HG02678 (cell line): ENCODE results near the gene IQCK.

Experiments used
- ATAC-seq: cut with Tn5 transposase; IDR thresholded peaks from one replicate; pipeline ENCODE4 v1.9.1; 2021; ENCODE audit warnings: mild to moderate bottlenecking, moderate library complexity; ENCODE audit not compliant: unreplicated experiment

The IQCK gene

DNA sequence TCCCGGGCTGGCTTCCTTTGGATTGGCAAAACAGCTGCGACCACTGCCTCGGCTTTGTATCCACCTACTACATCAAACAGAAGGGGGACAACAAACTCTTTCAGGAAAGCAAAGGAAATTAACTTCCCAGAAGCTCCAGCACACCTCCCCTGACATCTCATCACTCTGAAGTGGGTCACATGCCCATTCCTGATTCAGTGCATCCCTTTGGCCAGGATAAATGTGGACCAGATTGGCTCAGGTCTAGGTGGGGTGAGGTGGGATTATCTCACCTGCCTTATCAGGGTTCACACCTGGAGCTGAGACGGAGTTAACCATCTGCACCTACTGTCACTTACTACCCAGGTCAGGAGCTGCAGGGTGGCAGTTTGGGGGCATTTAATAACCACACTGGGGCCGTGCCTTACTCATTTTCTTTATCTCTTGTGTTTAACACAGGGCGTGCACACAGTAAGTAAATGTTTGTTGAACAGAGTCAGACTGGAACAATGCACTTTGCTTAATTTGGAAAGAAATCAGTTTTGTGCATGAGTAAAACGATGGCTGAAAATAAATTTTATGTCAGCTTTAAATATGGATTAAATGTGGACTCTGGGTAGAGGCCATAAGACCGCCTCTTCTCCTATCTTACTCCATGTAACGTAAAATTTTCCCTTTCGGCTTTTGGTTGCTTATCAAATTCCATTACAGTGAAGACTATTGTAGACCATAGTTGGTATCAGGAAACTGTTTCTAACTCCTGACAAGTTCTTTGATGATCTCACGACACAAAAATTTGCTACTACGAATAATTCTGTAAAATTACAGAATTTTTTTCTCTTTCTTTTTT, 36.0 kb downstream of the IQCK start:
- no peak for ATAC-seq

DNA sequence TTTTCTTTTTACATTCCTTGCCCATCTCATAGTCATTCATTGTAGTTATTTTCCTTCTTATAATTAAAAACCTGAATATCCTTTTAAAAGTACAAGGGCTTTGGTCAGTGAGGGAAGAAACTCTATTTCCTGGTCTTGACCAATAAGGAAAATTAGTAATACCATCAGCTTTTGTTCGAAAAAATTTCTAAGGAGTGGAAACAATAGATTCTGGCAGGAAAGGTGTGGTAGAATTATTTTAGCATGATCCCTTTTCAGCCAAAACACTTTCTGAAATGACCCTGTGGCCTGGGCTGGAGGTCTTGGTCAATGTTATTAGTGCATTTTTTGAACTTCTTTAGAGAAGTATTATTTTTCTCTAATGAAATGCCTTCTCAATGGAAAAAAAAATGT, 36.6 kb downstream of the IQCK start:
- ATAC-seq: no peak

DNA sequence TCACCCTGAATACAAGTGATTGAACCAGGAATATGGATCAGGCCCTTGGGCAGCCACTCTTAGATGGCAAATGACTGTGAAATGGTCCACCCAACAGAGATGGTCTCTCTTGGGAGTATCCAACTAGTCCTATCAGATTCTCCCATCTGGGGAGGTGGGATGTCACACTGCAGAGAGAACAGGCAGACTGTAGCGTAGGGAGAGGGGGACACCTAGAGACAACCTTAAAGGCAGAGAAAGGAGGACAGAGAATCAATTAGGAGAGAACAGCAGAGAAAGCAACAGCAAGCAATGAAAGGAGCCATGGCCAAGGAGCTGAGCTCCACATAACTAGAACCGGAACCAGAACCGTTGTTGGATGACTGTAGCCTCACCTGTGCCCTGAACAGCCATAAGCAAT, 37.2 kb downstream of the IQCK start:
- no peak for ATAC-seq

DNA sequence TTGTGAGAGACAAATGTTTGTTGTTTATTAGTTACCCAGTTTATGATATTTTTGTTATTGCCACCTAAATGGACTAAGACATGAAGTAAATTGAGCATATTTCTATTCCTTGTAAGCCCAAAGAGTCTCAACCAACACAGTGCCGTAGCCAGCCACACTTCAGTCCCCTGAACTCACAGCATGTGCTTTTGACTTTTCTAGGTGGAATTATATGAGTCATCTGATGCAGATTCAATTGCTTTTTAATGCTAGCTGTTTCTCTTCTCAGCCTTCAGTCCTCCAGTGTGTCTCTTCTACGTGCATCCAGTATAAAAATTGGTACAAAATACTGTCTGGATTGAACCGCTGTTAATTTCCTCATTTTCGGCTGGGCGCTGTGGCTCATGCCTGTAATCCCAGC, 39.0 kb downstream of the IQCK start:
- no peak for ATAC-seq

DNA sequence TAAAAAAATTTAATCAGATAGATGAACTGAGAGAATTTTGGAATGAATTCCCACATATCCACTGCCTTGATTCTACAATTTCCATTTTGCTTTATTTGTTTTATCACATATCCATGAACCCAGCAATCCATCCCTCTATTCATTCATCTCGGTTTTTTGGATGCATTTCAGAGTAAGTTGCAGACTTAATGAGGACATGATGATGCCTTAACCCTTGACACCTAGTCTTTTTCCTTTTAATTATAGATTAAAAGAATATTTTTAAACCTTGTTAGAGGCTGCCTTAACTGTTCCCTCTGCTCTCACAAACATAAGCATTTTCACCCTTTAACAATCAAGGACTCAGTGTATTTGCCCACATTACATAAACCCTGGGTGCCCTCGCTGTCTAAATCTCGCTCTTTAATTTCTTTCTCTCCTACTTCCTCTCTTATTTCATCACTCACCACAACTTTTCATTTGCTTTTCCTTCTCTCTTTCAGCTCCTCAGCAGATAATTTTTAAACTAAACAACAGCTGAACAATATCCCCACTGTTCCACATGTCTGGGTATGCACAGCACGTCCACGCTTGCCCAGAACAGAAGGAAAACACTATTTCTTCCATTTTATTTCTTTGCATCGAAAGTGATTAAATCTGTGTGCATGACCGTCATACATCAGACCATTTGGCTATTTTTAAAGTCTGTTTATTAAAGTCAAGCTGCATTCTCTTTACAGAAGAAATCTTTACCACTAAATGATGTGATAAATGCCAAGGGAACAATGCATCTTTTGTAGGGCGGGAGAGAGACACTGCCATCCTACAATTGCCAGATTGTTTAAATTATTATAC, 39.9 kb downstream of the IQCK start:
- no peak for ATAC-seq

DNA sequence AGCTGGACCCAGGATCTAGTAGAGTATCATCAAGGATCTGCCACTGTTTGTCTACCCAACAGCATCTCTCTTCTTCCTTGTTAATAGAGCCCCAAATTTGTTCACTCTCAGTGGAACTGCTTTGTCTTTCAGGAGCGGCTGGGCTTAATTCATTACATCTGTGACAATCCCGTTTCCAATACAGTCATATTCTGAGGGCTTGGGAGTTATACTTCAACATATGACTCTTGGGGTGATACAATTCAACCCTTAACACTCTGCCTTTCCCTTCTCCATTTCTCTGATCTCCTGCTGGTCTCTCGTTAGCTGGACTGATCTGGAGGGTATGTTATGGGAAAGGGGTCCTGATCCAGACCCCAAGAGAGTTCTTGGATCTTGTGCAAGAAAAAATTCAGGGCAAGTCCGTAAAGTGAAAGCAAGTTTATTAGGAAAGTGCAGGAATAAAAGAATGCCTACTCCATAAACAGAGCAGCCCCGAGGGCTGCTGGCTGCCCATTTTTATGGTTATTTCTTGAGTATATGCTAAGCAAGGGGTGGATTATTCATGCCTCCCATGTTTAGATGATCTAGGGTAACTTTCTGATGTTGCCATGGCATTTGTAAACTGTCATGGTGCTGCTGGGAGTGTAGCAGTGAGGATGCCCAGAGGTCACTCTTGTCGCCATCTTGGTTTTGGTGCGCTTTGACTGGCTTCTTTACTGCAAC, 42.4 kb downstream of the IQCK start:
- ATAC-seq: no peak

DNA sequence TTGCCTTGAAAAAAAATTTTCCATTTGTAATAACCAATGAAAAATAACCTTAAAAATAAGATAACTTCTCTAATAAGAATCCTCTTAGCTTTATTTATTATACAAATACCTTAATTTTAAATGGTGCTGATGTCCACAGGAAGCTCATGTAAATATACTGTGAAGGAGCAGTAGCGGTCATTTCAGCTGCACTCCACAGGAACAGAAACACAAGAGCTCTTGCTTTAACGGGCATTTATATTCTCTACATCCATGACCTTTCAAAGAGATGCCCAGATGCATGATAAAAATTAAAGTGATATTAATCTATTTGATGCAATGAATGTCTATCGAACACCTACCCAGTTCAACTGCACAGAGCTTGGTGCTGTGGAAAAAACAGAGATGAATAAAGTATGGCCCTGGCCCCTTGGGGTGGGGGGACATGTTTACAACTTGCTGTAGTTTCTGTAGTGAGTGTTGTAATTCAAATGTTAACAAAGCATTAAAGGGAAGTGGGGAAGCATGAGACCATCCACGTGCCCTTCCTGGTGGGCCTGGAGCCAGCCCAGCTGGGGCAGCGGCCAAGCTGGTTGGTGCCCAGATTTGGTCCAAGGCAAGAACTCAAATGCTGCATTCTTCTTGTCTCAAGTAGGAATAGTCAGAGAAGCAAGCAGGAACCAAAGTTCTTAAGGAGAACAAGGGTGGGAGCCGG, 47.9 kb downstream of the IQCK start:
- ATAC-seq: no peak

DNA sequence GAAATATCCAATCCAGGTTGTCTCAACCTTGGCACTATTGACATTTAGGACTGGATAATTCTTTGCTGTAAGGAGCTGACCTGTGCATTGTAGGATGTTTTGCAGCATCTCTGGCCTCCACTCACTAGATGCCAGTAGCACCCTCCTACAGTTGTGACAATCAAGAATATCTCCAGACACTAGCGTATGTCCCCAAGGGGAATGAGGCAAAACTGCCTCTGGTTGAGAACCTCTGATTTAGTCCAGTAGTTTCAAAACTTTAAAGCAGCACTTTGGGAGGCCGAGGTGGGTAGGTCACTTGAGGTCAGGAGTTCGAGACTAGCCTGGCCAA, 48.4 kb downstream of the IQCK start:
- ATAC-seq: no peak

DNA sequence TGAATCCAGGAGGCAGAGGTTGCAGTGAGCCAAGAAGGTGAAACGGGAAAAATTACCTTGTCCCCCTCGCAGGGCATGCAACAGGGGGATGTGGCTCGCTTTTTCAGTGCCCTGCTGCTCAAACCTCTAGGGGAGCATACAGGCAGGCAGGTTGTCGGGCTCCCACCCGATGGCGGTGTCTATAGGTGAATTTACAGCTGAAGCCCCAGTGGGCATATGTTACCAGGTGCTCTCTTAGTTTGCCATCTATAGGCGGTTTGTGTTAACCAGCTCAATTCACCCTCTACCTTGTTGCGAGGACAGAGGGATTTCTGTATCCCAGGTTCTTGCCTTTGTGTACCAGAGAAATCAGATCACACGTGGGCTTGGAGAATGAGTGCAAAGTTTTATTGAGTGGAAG, 48.9 kb downstream of the IQCK start:
- ATAC-seq: no peak

DNA sequence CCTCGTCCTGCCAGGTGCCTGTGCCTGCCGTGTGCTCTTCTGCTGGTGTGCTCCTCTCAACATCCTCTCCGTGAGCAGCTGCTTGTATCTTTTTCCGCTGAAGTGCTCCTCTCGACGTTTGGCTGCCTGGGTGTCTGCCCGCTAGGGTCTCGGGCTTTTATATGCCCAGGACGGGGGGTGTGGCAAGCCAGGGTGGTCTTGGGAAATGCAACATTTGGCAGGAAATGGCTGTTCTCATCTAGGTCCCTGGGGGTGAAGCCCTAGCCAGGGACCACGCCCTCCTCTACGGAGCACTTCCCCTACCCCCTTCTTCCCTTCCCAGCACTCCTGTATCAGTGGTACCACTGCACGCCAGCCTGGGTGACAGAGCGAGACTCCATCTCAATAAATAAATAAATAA, 49.4 kb downstream of the IQCK start:
- no peak for ATAC-seq

DNA sequence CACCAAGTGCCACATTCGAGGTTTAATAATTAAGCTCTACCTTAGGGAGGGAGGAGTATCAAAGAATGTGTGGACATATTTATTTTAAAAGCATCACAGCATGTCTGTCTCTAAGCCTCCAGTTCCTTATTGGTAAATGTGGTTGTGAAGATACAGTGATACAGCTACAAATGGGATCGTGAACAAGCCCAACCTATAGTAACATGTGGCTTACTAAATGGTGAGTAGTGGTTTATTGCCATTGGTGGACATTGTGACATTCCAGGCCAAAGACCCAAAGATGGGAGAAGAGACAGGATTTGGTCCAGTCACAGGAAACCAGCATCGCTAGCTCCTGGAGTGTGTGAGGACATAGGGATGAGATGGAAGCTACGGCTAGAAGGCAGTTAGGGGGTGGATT, 51.2 kb downstream of the IQCK start:
- ATAC-seq: no peak

DNA sequence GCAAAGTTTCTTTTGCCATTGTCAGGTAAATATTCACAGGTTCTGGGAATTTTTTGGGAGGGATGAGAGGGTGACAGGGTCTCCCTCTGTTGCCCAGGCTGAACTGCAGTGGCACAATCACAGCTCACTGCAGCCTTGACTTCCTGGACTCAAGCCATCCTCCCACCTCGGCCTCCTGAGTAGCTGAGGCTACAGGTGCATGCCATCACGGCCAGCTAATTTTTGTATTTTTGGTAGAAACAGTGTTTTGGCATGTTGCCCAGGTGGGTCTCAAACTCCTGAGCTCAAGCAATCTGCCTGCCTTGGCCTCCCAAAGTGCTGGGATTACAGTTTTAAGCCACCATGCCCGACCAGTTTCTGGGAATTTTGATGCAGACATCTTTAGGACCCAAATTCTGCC, 53.0 kb downstream of the IQCK start:
- no peak for ATAC-seq

DNA sequence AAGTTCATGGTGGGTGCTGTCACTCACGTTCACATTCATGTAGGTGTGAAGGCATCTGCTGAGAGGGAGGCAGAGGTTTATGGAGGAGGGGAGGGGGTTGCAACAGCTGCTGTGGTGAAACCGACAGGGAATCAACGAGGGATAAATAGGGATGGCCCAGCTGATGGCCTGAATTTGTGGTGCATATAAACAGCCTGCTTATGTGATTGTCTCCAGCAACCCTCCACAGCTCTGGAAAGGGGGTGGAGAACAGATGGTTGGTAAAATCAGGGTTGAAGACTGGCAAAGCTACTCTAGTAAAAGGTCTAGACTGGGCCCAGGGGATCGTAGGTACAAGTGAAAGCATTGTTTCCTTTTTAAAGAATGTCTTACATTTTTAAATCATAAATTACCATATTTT, 53.7 kb downstream of the IQCK start:
- no peak for ATAC-seq

DNA sequence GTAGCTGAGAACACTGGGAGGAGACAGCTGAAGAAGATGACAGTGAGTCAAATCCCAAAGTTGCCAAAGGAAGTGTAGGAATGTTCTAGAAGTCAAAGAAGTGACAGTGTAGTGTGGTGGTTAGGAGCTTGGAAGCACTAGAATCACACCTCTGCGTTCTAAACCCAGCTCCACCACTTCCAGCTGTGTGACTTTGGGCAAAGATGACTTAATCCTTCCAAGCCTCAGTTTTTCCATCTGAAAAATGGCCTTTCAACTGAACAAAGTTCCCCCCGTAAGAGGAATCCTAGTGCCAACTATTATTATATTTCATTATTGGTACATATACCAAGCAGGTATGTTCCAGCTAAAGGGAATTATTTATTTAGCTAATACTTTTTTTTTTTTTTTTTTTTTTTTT, 56.0 kb downstream of the IQCK start:
- no peak for ATAC-seq

DNA sequence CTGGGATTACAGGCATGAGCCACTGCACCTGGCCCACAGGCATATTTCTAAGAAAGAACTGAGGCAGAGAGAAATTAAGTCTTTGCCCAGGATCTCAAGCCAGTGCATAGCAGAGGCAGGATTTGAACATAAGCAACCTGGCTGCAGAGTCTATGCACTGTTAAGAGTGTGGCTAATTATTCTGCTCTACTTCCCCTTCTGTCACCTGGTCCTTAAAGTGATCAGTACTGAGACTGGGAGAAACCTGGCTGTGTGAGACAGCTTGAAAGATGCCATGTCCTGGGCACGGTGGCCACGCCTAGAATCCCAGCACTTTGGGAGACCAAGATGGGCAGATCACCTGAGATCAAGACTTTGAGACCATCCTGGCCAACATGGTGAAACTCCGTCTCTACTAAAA, 58.1 kb downstream of the IQCK start:
- no peak for ATAC-seq

DNA sequence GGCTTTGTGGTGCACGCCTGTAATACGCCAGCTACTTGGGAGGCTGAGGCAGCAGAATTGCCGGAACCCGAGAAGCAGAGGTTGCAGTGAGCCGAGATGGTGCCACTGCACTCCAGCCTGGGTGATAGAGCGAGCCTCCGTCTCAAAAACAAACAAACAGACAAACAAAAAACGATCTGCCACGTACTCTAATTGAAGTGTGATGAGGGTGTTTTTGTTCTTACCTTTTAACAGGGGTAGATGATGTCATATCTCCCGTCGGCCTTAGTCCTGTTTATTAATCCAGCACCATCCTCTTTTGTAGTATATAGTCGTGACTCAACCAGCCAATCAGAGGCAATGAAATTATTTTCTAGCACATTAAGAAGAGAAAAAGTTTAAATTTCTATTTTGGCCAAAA, 58.5 kb downstream of the IQCK start:
- ATAC-seq: no peak

DNA sequence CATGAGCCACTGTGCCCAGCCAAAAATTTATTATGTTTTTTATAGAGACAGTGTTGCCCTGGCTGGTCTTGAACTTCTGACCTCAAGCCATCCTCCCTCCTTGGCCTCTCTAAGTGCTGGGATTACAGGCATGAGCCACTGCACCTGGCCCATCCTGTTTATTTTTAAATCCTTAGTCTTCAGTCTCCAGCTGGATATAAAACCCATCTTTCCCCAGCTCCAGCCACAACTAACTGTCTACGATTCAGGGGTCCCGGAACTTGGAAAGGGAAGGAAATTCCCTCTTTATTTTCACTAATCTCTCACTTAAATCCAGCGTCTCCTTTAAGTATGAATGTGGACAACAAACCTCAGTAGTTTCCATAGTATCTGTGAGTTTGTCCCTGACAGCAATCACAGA, 62.2 kb downstream of the IQCK start:
- no peak for ATAC-seq

DNA sequence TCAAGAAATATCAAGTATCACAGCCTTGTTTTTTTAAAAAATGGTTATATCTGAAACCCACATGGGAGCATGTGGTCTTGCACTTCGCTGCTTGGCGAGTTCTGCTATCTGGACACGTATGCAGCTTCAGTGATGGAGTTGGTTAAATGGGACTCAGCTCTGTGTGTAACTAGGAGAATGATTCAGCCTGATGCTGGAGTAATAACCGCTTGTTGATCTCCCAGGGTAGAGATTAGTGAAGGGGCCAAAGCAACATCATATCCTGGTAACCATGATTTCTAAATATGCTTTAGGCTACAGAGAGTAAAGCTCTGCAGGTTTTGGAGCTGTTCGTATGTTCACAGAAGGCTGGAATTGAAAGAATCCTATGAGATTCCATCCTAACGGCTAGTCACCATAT, 63.2 kb downstream of the IQCK start:
- no peak for ATAC-seq

DNA sequence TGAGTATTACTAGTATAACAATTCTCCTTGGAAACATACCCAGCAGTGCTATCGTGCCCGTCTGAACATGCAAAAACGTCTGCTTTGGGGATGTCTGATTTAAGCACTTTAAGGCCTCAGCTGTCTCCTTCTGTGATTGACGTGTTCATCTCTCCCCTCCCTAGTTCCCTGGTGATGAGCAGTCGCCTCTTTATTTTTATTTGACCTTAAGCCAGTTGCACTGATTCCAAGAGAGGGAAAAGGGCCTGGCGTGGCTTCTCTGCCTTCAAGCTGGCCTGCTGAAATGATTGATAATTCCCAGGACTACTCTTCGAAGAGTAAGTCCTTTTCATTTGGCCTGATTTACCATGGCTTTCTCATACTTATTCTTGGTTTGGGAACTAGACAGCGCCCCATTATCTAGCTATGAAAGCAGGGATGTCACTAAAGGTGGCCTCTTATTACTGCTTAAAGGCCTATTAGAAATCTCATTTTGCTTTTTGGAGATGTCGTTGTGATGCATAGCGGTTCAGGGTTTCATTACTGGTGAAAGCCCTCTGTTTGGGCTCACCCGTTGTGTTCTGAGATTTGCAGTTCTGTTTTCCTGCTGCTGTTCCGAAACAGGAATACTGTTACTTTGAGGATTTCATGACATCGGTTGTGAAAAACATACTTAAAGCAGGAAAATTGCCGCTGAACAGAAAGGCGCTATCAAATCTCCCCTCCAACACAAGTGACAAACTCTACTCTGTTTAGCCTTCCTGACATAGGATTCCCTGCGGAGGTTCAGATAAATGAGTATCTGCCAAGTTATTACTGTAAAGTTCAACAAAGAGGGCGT, 65.5 kb downstream of the IQCK start:
- ATAC-seq: no peak

DNA sequence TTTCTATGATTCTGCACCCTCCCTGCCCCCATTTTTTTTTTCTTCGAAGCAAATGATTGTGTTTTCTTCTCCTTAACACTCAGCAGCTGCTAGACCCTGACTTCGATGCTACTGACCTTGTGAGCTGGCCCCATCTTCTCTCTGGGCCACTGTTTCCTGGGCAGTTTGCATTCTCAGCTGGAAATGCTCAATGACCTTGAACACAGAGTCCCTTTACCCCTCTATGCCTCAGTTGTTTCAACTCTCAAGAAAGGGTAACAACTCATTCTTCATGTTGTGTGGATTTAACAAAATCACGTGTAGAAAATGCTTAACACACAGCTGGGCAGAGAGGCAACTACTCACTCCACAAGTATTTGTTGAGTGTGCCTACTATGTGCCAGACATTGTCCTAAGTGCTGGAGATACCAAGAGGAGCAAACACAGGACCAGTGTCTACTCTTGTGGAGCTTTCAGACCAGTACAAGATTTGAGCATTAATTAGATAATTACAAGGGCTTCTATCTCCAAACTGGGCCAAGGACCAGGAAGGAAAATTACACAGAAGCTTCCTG, 66.2 kb downstream of the IQCK start:
- ATAC-seq: no peak
